ENCODE results near the gene CEP41.

GRCh38 chr7:130351791-130352090 lies 89.1 kb downstream of the CEP41 start:
- TF ChIP-seq POLR2A (IDR thresholded peaks at IDR 0.05) (no peak), CTCF (IDR thresholded peaks at IDR 0.05 in 4 of 5, conservative IDR thresholded peaks at IDR 0.05 in 1 of 5) (no peak)

Data from gastrocnemius medialis (tissue), 4 donors.